Psoas muscle (tissue), 8 donors: ENCODE data around the gene DDOST. TPM values are rescaled to one million over a fixed set of nuclear protein-coding genes. Genes with fewer than 3 reads are reported as not detected.

ENCODE experiments used
- ATAC-seq, 4 donors: fragments of 200-7000 bp; cut with Tn5 transposase; one replicate each; pipeline ENCODE4 v1.9.1; 2020; ENCODE audit warnings: moderate library complexity in 3 of 4, mild to moderate bottlenecking in 2 of 4
- DNase-seq, 2 donors: peaks; one replicate each; pipeline ENCODE4 v3.0.0-alpha.2; 2020
- H3K27ac ChIP-seq: fragments of 200-600 bp; one replicate; pipeline ENCODE4 v1.8.0; 2022
- H3K27me3 ChIP-seq, 3 donors: fragments of 200-600 bp in 1 of 3; one replicate each; pipeline versions ENCODE4 v1.6.1 to v1.8.0; 2013 to 2022; ENCODE audit warnings: low read length in 2 of 3, mild to moderate bottlenecking in 2 of 3, moderate library complexity in 1 of 3; ENCODE audit not compliant: insufficient read depth in 3 of 3
- H3K36me3 ChIP-seq, 2 donors: fragments of 200-600 bp in 1 of 2; one replicate each; pipeline versions ENCODE4 v1.6.1 to v1.8.0; 2013 to 2022; ENCODE audit warnings: low read depth in 1 of 2, mild to moderate bottlenecking in 1 of 2, moderate library complexity in 1 of 2; ENCODE audit not compliant: insufficient read depth in 1 of 2
- H3K4me1 ChIP-seq: fragments of 200-600 bp; one replicate; pipeline ENCODE4 v1.8.0; 2022
- H3K4me3 ChIP-seq: fragments of 200-600 bp; one replicate; pipeline ENCODE4 v1.8.0; 2022; ENCODE audit warnings: mild to moderate bottlenecking
- H3K9me3 ChIP-seq: fragments of 200-600 bp; one replicate; pipeline ENCODE4 v1.8.0; 2022
- WGBS, 3 donors: extraction: QIAGEN DNeasy Blood & Tissue Kit; methylation state at CpG; one replicate each; pipeline versions ENCODE4 v1.1.6 to v1.1.7; 2013; 5-methylcytosine and 5-hydroxymethylcytosine counted together
- intact Hi-C, 2 donors: fragments of 100-400 bp; cut with DNase I; formaldehyde crosslinking; loops; one replicate each; pipeline versions ENCODE4 v1.11.0 to v1.14.2; 2022
- polyA plus RNA-seq, 3 donors: library from polyadenylated mRNA; stranded (reverse); fragments of 200-250 nt; gene quantifications; one replicate each; pipeline ENCODE4 v1.2.3, GENCODE V29; 2013
- total RNA-seq, 4 donors: library from RNA; stranded (reverse); fragmentation: NEBNext Ultra II Directional in 2 of 4; extraction: Animal tissue kit (Norgen Biotek cat#: 25700) in 2 of 4; gene quantifications; one replicate each; pipeline versions ENCODE4 v1.2.1 to v1.2.4, GENCODE V29; 2021 to 2023
- TF ChIP-seq, protein P1 (sequence below): fragments of 200-600 bp; IDR thresholded peaks from one replicate; pipeline ENCODE4 v1.8.0; 2022; ENCODE audit warnings: antibody characterized with exemption
- donor health status: healthy with polysubstance abuse.
- donor health status: DM: no; HTN: no; CAD: no; lungs with moderate emphysema.
- donor health status: Bipolar disorder and iron deficiency.
- donor health status: healthy.
- donor health status: DM: yes; HTN: yes; CAD: no.
- donor health status: DM: no; HTN: no; CAD: no.
- donor health status: DM: no; HTN: no; CAD: no.
- donor health status: DM: yes; HTN: yes; CAD: no.

DDOST gene
- total and polyA plus RNA-seq, 7 donors, result 43.0 to 97.1 (median 63.3) TPM

DNA sequence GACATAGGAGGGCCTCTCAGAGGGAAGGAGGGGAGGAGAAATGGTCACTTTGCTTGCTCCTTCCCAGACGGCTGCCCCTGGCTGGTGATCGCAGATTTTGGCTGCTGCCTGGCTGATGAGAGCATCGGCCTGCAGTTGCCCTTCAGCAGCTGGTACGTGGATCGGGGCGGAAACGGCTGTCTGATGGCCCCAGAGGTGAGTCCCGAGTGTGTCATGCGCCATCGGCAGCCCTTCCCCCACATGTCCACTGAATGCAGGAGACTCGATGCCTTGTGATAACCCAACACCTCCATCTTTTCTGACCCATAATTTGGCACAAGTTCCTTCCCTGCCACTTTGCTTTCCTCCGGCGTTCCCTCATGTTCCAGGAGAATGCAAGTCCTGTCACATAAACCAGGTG lies 12.7 kb downstream of the DDOST start:
- intact Hi-C loops, result no loop called here
- Histone ChIP-seq H3K27me3 (no peaks in the 10 kb centered on the region), H3K36me3 (peaks cover 17 to 99% of the 10 kb centered on the region in 2 donors), H3K4me1 (no peaks in the 10 kb centered on the region), H3K27ac (no peak overlapping the region), H3K4me3 (no peak overlapping the region), H3K9me3 (no peaks in the 10 kb centered on the region)
- WGBS, 3 donors, result 78 to 83% (median 81%) methylated on average over 13 of the region's 13 CpGs
- TF ChIP-seq, protein P1, sequence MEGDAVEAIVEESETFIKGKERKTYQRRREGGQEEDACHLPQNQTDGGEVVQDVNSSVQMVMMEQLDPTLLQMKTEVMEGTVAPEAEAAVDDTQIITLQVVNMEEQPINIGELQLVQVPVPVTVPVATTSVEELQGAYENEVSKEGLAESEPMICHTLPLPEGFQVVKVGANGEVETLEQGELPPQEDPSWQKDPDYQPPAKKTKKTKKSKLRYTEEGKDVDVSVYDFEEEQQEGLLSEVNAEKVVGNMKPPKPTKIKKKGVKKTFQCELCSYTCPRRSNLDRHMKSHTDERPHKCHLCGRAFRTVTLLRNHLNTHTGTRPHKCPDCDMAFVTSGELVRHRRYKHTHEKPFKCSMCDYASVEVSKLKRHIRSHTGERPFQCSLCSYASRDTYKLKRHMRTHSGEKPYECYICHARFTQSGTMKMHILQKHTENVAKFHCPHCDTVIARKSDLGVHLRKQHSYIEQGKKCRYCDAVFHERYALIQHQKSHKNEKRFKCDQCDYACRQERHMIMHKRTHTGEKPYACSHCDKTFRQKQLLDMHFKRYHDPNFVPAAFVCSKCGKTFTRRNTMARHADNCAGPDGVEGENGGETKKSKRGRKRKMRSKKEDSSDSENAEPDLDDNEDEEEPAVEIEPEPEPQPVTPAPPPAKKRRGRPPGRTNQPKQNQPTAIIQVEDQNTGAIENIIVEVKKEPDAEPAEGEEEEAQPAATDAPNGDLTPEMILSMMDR, result no peak
- ATAC-seq (no peak), DNase-seq (no peak)

DNA sequence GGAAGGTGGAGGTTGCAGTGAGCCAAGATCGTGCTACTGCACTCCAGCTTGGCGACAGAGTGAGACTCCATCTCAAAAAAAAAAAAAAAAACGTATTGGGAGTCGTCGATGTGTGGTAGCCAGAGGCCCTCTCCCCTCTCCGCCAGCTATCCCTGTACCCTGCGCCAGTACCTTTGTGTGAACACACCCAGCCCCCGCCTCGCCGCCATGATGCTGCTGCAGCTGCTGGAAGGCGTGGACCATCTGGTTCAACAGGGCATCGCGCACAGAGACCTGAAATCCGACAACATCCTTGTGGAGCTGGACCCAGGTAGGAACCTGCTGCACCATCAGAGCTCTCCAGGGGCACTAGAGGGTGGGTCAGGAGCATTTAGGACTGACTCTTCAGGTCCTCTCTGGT lies 15.8 kb downstream of the DDOST start:
- no peak for DNase-seq
- intact Hi-C loops, result no loop called here
- no peaks in the 10 kb centered on the region for H3K27me3 ChIP-seq
- H3K4me3 ChIP-seq, result no peak overlapping the region
- ATAC-seq, result no peak
- 87 to 96% (median 87%) methylated on average over 12 to 14 of the region's 14 CpGs for WGBS, 3 donors
- H3K4me1 ChIP-seq, result no peaks in the 10 kb centered on the region
- H3K27ac ChIP-seq, result no peak overlapping the region
- H3K36me3 ChIP-seq, result peaks cover 14 to 99% of the 10 kb centered on the region in 2 donors
- no peaks in the 10 kb centered on the region for H3K9me3 ChIP-seq
- TF ChIP-seq, protein P1, result no peak

DNA sequence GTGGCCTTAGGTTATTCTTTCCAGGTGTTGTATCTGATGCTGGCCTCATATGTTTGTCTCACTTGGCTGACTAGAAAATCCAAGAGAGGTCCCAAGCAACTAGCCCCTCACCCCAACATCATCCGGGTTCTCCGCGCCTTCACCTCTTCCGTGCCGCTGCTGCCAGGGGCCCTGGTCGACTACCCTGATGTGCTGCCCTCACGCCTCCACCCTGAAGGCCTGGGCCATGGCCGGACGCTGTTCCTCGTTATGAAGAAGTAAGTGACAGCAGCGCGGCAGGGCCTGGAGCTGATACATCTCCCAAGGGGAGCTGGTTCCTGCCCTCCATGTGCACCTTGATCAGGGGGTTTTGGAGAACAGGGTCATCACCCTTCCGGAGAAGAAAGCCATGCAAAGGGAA lies 16.8 kb downstream of the DDOST start:
- no peak for DNase-seq
- Histone ChIP-seq H3K36me3 (peaks cover 7 to 99% of the 10 kb centered on the region in 2 donors), H3K9me3 (no peaks in the 10 kb centered on the region), H3K27me3 (no peaks in the 10 kb centered on the region), H3K4me3 (no peak overlapping the region), H3K27ac (no peak overlapping the region), H3K4me1 (no peaks in the 10 kb centered on the region)
- intact Hi-C loops, result no loop called here
- 86 to 90% (median 88%) methylated on average over 13 of the region's 13 CpGs for WGBS, 3 donors
- TF ChIP-seq, protein P1, result no peak
- ATAC-seq, result no peak

DNA sequence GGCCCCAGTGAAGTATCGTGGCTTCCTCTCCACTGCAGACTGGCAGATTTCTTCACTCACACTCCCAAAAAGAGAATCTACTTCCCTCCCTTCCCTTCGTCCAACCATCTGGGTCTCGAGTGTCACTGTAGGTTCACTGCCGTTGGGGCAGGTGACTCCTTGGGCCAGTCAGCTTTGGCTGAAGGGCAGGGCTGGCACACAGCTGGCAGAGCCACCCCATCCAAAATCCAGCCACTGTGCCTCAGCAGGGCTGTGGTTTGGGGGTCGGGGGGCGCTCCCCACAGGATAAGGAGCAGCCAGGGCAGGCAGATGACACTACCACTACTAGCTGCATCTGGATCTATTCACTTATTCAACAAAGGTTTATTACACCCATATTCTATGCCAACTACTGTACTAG lies 18.1 kb downstream of the DDOST start:
- H3K4me3 ChIP-seq, result no peak overlapping the region
- TF ChIP-seq, protein P1, result no peak
- ATAC-seq (no peak), DNase-seq (no peak)
- 37 to 64% (median 55%) methylated on average over 6 of the region's 6 CpGs for WGBS, 3 donors
- H3K36me3 ChIP-seq, result peaks cover 5 to 99% of the 10 kb centered on the region in 2 donors
- H3K4me1 ChIP-seq, result no peaks in the 10 kb centered on the region
- no peaks in the 10 kb centered on the region for H3K27me3 ChIP-seq
- intact Hi-C loops, result no loop called here
- no peak overlapping the region for H3K27ac ChIP-seq
- no peaks in the 10 kb centered on the region for H3K9me3 ChIP-seq

DNA sequence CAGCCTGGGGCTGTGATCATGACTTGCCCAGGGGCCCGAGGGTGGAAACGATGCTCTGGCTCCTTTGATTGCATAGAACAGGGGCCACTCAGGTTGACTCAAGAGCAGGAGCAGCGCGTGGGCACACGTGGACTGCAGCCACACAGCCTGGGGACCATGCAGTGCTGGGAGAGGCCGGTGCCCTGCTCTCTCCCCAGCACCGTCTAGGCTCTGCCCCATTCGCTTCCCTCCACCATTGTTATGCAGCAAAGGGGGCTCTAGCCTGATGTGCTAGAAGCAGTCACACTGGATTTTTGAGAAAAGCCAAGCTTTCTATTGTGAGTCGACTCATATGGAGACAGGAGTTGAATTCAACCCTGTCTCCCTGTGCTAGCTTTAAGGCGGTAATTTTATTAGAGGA lies 19.2 kb downstream of the DDOST start:
- no peaks in the 10 kb centered on the region for H3K9me3 ChIP-seq
- 75 to 81% (median 77%) methylated on average over 10 of the region's 10 CpGs for WGBS, 3 donors
- TF ChIP-seq, protein P1, result no peak
- DNase-seq (no peak), ATAC-seq (no peak)
- H3K36me3 ChIP-seq, result peaks cover 4 to 99% of the 10 kb centered on the region in 2 donors
- no peaks in the 10 kb centered on the region for H3K4me1 ChIP-seq
- intact Hi-C loops, result no loop called here
- no peaks in the 10 kb centered on the region for H3K27me3 ChIP-seq
- H3K4me3 ChIP-seq, result no peak overlapping the region
- no peak overlapping the region for H3K27ac ChIP-seq
